HepG2 (cell line): ENCODE measurements around the gene ARL10. TPM values are rescaled to one million over a fixed set of nuclear protein-coding genes. Genes with fewer than 3 reads are reported as not detected.
A peak's percentile ranks its signal among the peaks of the same experiment; 100 is the strongest.

Source experiments
- AKNA ChIP-seq: sonication (generic); formaldehyde crosslinking; IDR thresholded peaks from 2 replicates; pipeline ENCODE4 v1.4.0; 2020; ENCODE audit warnings: missing genetic modification reagents, borderline replicate concordance
- ATAD3A ChIP-seq: sonication (generic); formaldehyde crosslinking; IDR thresholded peaks from 2 replicates; pipeline ENCODE4 v1.4.0; 2020; ENCODE audit warnings: missing genetic modification reagents
- ATM ChIP-seq: fragments of 450-650 bp; IDR thresholded peaks from 2 replicates; pipeline ENCODE4 v1.7.1; 2017; ENCODE audit warnings: mild to moderate bottlenecking, borderline replicate concordance
- BATF2 ChIP-seq: sonication (generic); formaldehyde crosslinking; IDR thresholded peaks from 2 replicates; pipeline ENCODE4 v1.8.0; 2022; ENCODE audit warnings: mild to moderate bottlenecking, missing genetic modification reagents, moderate library complexity
- E2F1 ChIP-seq: sonication (generic); formaldehyde crosslinking; IDR thresholded peaks from 2 replicates; pipeline ENCODE4 v1.5.0; 2020; ENCODE audit warnings: missing genetic modification reagents
- FOSL1 ChIP-seq: sonication (generic); formaldehyde crosslinking; IDR thresholded peaks from 2 replicates; pipeline ENCODE4 v1.9.0; 2021; ENCODE audit warnings: missing genetic modification reagents, borderline replicate concordance
- HMG20A ChIP-seq: IDR thresholded peaks from 2 replicates; pipeline ENCODE4 v1.6.1; 2016; ENCODE audit warnings: borderline replicate concordance
- KAT7 ChIP-seq: IDR thresholded peaks from 2 replicates; pipeline ENCODE4 v1.6.1; 2018; ENCODE audit warnings: borderline replicate concordance, missing compliant biosample characterization
- MLX ChIP-seq: IDR thresholded peaks from 2 replicates; pipeline ENCODE4 v1.6.1; 2016
- MTA3 ChIP-seq: sonication (generic); formaldehyde crosslinking; IDR thresholded peaks from 2 replicates; pipeline ENCODE4 v1.4.0; 2020; ENCODE audit warnings: missing genetic modification reagents
- NFRKB ChIP-seq: fragments of 450-650 bp; IDR thresholded peaks from 2 replicates; pipeline ENCODE4 v1.6.1; 2017
- NONO ChIP-seq, 2 experiments: fragments of 450-650 bp in 1 of 2; sonication (generic) in 1 of 2; formaldehyde crosslinking in 1 of 2; IDR thresholded peaks in 1 of 2; conservative IDR thresholded peaks in 1 of 2; 2 replicates each; pipeline versions ENCODE4 v1.6.1 to v1.8.0; 2017 to 2022; ENCODE audit warnings: mild to moderate bottlenecking in 1 of 2, missing genetic modification reagents in 1 of 2, moderate library complexity in 1 of 2
- RAD51 ChIP-seq: fragments of 450-650 bp; IDR thresholded peaks from 2 replicates; pipeline ENCODE4 v1.6.1; 2016; ENCODE audit warnings: borderline replicate concordance
- SNAPC2 ChIP-seq: sonication (generic); formaldehyde crosslinking; IDR thresholded peaks from 2 replicates; pipeline ENCODE4 v1.8.1; 2022; ENCODE audit warnings: mild to moderate bottlenecking, missing genetic modification reagents
- SRY ChIP-seq: sonication (generic); formaldehyde crosslinking; IDR thresholded peaks from 2 replicates; pipeline ENCODE4 v1.8.0; 2022; ENCODE audit warnings: mild to moderate bottlenecking, missing genetic modification reagents
- ZBTB46 ChIP-seq: sonication (generic); formaldehyde crosslinking; IDR thresholded peaks from 2 replicates; pipeline ENCODE4 v1.4.0; 2020; ENCODE audit warnings: mild to moderate bottlenecking, missing genetic modification reagents, borderline replicate concordance
- ZBTB8A ChIP-seq: sonication (generic); formaldehyde crosslinking; IDR thresholded peaks from 2 replicates; pipeline ENCODE4 v1.4.0; 2020; ENCODE audit warnings: mild to moderate bottlenecking, low read depth, missing genetic modification reagents, borderline replicate concordance
- ZKSCAN5 ChIP-seq: sonication (generic); formaldehyde crosslinking; IDR thresholded peaks from 2 replicates; pipeline ENCODE4 v1.5.1; 2020; ENCODE audit warnings: mild to moderate bottlenecking, missing genetic modification reagents
- ZNF337 ChIP-seq: sonication (generic); formaldehyde crosslinking; IDR thresholded peaks from 2 replicates; pipeline ENCODE4 v1.5.1; 2020; ENCODE audit warnings: missing genetic modification reagents, low read depth, mild to moderate bottlenecking, borderline replicate concordance
- ZNF558 ChIP-seq: sonication (generic); formaldehyde crosslinking; IDR thresholded peaks from 2 replicates; pipeline ENCODE4 v1.9.0; 2022; ENCODE audit warnings: mild to moderate bottlenecking, missing genetic modification reagents, borderline replicate concordance
- polyA plus RNA-seq, 8 experiments: library from polyadenylated mRNA; depleted of rRNA in 3 of 8; stranded (reverse) in 7 of 8; unstranded in 1 of 8; fragments of >200 nt; fragmentation: Illumina TruSeq in 4 of 8; extraction: Trizol in 4 of 8; gene quantifications; 2 replicates each; pipeline versions ENCODE4 v1.2.1 to v1.2.3, GENCODE V29; 2011 to 2016; ENCODE audit warnings: low read depth in 4 of 8, missing spikeins in 1 of 8, mixed read lengths in 1 of 8; ENCODE audit not compliant: insufficient read depth in 1 of 8
- total RNA-seq, 5 experiments: library from RNA; depleted of rRNA; stranded (reverse); fragments of >200 nt; fragmentation: Illumina TruSeq; extraction: Trizol; gene quantifications; 2 replicates each; pipeline ENCODE4 v1.2.3, GENCODE V29; 2016; ENCODE audit warnings: low read depth in 1 of 5

ARL10 gene
- total and polyA plus RNA-seq, 2 of the 13 experiments (the other 11 are each of a cell fraction or from before 2014, with no cell fraction given), result 0.18 to 0.50 TPM

GRCh38 chr5:176415952-176416924 lies 51.0 kb downstream of the ARL10 start, which contains the start of gene CLTB (continued):
- no peak for TF ChIP-seq AKNA (CRISPR knock-in tag)
- no peak for TF ChIP-seq ZBTB8A
- no peak for TF ChIP-seq KAT7 (CRISPR knock-in tag)
- TF ChIP-seq E2F1 (CRISPR knock-in tag), result no peak
- TF ChIP-seq NFRKB, result no peak
- TF ChIP-seq SNAPC2, result no peak; the same call in 1 of the 2 replicates
- no peak for TF ChIP-seq MLX (CRISPR knock-in tag)
- TF ChIP-seq NONO (IDR thresholded peaks at IDR 0.05), result no peak
- TF ChIP-seq NONO (CRISPR knock-in tag; conservative IDR thresholded peaks at IDR 0.05), result 0 out of 2 replicates have a peak, but pooled peaks have one; percentile 51
- TF ChIP-seq FOSL1 (CRISPR knock-in tag), result no peak
- no peak for TF ChIP-seq ZNF337 (CRISPR knock-in tag)
- no peak for TF ChIP-seq ZNF558
- no peak for TF ChIP-seq BATF2 (CRISPR knock-in tag)
- no peak for TF ChIP-seq ATM
- peak; percentile 73; the same call in 1 of the 2 replicates for TF ChIP-seq SRY (CRISPR knock-in tag)
- TF ChIP-seq ATAD3A, result no peak
- no peak for TF ChIP-seq ZBTB46 (CRISPR knock-in tag)
- TF ChIP-seq ZKSCAN5, result no peak
- TF ChIP-seq RAD51, result no peak
- TF ChIP-seq MTA3 (CRISPR knock-in tag), result no peak
- no peak for TF ChIP-seq HMG20A
